DOHH2 (cell line): ENCODE measurements around the gene CELSR3.

Source experiments
- CTCF ChIP-seq: fragments of 200-600 bp; sonication (generic); IDR thresholded peaks from one replicate; pipeline ENCODE4 v1.5.1; 2014; ENCODE audit warnings: antibody characterized with exemption, mild to moderate bottlenecking, low read depth, low read length; ENCODE audit not compliant: poor library complexity, severe bottlenecking
- EZH2phosphoT487 ChIP-seq: fragments of 200-600 bp; sonication (generic); IDR thresholded peaks from 2 replicates; pipeline ENCODE4 v1.6.1; 2017; ENCODE audit warnings: borderline replicate concordance, mild to moderate bottlenecking, antibody characterized with exemption, low read length, moderate library complexity, mixed read lengths

DNA sequence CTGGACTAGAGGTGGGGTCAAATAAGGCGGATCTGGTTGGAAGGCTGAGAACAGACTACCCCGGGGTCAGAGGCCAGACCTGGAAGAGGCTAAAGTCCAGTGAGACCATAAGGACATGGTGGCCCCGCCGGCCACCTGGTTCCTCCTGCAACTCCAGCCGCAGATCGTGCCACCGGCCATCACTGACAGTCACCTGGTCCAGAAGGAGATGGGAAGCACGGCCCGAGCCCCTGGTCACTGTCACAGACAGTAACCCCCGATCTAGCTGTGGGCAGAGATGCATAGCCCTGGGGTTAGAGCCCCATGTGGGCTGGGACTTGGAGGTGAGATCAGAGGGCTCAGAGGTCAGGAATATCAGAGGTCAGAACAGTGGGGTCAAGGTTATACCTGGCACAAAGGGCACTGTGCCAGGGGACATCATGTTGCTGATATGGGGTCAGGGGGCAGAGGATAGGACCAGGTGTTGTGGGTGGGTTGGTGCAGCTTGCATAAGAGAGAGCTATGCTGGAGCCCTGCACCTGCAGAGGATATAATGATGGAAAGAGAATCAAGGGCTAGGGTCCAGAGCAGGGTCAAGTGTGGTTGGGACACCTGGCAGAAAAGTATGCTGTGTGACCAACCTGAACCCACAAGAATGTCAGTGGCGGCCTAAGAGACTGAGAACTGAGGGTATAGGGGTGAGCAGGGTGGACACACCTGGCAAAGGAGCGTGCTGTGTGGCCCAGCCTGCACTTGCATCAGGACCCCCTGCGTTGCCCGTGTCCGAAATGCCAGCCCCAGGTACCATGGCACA, 9.6 kb downstream of the CELSR3 start:
- no peak for TF ChIP-seq CTCF
- no peak for TF ChIP-seq EZH2phosphoT487
